Activated CD4-positive, alpha-beta T cell treated with anti-CD3 and anti-CD28 coated beads for 24 hours (primary cell): Measurements from ENCODE around the gene BMP10.
A peak's percentile ranks its signal among the peaks of the same experiment; 100 is the strongest.

Experiments
- DNase-seq, 2 donors: peaks; one replicate each; pipeline ENCODE4 v3.0.0-alpha.2; 2020; ENCODE audit warnings: low read depth in 2 of 2

Gene BMP10

GRCh38 chr2:68850524-68850923, 20.7 kb downstream of the BMP10 start:
- DNase-seq = no peak

GRCh38 chr2:68849579-68850030, 21.6 kb downstream of the BMP10 start:
- no peak for DNase-seq

- DNase-seq = no peak
Measured at GRCh38 chr2:68847751-68848150, 23.4 kb downstream of the BMP10 start.

- DNase-seq = no peak
Measured at GRCh38 chr2:68846091-68846490, 25.1 kb downstream of the BMP10 start.

- no peak for DNase-seq
Measured at GRCh38 chr2:68845043-68845442, 26.2 kb downstream of the BMP10 start.

GRCh38 chr2:68839260-68839833, 31.9 kb downstream of the BMP10 start:
- DNase-seq = no peak

- DNase-seq = no peak
Measured at GRCh38 chr2:68838641-68839040, 32.6 kb downstream of the BMP10 start.

GRCh38 chr2:68837861-68838341, 33.3 kb downstream of the BMP10 start:
- no peak for DNase-seq

GRCh38 chr2:68837164-68837860, 33.9 kb downstream of the BMP10 start:
- DNase-seq = peak; percentile 51 to 68

GRCh38 chr2:68835621-68836020, 35.6 kb downstream of the BMP10 start:
- DNase-seq = no peak

- DNase-seq = no peak
Measured at GRCh38 chr2:68834737-68835376, 36.3 kb downstream of the BMP10 start.

- no peak for DNase-seq
Measured at GRCh38 chr2:68833162-68833561, 38.0 kb downstream of the BMP10 start.

GRCh38 chr2:68832233-68832869, 38.8 kb downstream of the BMP10 start:
- DNase-seq = peak in 1 of 2 donors; percentile 25

- DNase-seq = no peak
Measured at GRCh38 chr2:68831686-68832232, 39.4 kb downstream of the BMP10 start.

- DNase-seq = no peak
Measured at GRCh38 chr2:68829749-68830148, 41.4 kb downstream of the BMP10 start.

- peak in 1 of 2 donors; percentile 8 for DNase-seq
Measured at GRCh38 chr2:68828887-68829708, 42.1 kb downstream of the BMP10 start.

- no peak for DNase-seq
Measured at GRCh38 chr2:68827666-68828065, 43.5 kb downstream of the BMP10 start.

GRCh38 chr2:68825866-68826265, 45.3 kb downstream of the BMP10 start:
- no peak for DNase-seq

- DNase-seq = no peak
Measured at GRCh38 chr2:68824831-68825230, 46.4 kb downstream of the BMP10 start.

- DNase-seq = no peak
Measured at GRCh38 chr2:68822207-68822872, 48.9 kb downstream of the BMP10 start.

GRCh38 chr2:68819556-68819955, 51.6 kb downstream of the BMP10 start:
- DNase-seq = no peak
